HG03378 (cell line): Measurements from ENCODE around the gene RXRA.

Experiments
- ATAC-seq: cut with Tn5 transposase; IDR thresholded peaks from one replicate; pipeline ENCODE4 v1.9.1; 2021; ENCODE audit warnings: mild to moderate bottlenecking, moderate library complexity; ENCODE audit not compliant: unreplicated experiment

RXRA gene

DNA sequence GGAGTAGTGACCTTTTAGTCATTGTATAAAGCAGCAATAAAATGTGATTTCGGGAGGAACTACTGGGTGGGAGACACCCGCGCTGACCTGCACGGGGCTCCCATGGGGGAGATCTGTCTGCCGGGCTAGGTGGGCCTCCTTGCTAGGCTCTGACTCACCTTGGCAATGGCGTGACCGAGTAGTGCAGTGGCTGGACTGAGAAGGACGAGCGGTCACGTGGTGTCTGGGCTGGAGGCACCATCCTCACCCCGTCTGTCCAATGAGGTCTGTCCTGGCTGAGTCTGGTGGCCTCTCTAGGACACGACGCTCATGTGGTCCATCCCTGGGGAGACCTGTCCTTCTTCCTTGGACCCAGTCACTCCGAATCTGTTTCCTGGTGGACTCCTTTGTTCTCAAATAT lies 151.7 kb downstream of the RXRA start:
- ATAC-seq = no peak

DNA sequence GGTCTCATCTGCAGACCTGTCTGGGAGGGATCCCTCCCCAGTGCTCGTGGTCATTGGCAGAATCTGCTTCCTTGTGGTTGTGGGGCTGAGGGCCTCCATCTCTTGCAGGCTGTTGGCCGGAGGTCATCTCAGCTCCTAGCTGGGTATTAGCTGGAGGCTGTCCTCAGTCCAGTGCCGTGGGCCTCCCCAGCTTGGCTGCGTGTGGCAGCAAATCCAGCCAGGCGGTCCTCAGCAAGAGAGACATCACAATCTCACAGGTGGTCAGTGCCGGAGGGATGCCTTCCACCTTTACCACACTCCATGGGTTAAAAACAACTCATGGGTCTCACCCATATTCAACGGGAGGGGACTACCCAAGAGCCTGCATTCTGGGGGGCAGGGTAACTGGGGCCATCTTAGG lies 155.5 kb downstream of the RXRA start:
- ATAC-seq = no peak

DNA sequence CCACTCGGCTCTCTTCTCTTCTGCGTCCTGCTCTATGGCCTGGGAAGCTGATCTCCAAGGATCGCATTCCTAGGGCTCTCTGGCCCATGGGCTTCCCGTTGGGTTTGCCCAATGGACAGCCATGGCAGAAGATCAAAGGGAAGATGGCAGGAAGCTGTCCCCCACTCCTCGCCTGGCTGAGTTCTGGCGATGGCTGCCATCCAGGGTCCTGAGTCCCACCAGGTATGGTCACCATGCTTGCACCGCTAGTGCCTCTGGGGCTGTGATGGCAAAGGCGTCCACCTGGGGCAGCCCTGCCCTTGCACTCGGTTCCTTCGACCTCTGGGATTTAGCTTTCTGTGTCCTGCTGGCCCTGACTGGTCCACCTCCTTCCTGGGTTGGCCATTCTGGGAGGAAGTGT lies 156.0 kb downstream of the RXRA start:
- ATAC-seq = no peak

DNA sequence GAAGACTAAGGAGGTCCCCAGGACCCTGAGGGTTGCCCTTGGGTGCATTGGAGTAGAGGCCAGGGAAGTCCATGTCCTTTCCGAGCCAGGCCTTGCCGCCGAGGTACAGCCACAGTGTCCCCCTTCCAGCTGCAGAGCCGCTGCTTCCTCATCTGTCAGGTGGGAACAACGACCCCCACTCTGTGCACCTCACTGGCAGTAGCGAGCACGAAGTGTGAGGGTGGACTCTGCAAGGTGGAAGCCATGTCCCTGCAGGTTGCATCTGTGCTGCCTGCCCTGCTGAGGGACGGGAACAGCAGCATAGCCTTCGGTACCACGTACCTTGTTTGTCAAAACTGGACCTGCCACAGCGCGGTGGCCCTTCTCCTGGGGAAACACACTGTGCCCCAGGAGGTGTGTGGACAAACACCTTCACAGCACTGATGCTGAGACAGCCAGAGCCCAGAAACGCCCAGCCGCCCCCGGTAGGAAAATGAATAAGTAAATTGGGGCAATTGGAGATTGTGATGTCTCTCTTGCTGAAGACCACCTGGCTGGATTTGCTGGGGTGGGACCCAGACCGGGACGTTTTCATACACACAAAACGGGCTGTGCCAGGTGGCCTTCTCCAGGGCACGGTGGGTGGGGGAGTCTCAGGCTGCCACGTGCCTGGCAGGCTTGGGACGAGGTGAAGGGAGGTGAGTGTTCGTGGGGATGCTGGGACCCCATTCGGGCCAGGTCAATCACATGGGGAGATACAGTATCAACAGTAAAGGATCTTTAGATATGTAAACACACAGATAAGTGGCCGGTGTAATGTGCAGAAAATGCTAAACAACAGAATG lies 157.3 kb downstream of the RXRA start:
- ATAC-seq = no peak

DNA sequence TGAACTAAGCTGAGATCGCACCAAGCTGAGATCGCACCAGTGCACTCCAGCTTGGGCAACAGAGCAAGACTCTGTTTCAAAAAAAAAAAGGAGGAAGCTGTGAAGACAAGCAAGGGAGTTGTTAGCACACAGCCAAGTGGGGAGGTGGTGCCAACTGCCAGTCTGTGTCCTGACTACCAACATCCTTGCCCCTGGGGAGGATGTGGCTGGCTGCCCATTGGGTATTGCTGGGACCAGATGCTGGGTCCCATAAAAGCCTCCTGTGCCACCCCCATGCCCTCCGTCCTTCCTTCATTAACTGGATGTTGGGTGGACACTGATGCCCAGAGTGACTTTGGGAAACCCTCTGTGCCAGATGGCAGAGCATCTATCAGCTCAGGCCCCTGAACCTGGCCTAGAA lies 158.2 kb downstream of the RXRA start:
- no peak for ATAC-seq

DNA sequence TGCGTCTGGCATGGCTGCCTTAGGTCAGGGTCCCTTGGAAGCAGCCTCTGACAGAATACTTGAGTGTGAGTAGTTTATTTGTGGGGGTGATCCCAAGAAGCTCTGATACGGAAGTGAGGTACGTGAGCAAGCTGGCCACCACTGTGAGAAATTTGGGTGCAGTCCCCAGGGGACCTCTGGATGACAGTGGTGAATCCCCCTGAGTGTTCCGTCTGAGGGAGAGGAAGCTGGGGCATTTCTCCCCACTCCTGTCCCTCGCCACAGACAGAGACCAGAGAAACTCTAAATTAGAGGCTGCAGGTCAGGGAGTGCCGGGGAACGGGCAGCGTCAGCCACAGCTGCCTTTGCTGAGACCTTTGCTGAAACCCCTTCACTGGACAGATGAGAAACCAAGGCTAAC lies 159.4 kb downstream of the RXRA start:
- ATAC-seq = no peak

DNA sequence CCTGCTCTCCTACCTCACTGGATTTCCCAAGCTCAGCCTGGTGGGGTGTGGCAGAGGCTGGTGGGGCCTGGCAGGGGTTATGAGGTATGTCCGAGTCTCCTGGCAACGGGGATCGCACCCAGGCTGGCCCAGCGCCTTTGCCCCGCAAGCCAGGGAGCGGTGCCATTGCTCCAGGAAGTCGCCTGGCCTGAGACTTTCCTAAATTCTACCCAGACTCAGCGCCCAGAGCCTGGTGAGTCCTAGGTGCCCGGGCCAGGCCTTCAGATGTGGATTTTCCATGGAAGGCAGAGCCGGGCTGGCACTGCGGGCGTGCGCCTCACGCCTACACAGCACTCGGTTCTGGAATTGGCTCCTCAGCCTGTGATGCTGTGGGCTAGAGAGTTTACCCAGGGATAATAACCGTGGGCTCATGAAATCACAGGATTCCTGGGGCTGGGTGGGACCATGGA lies 159.9 kb downstream of the RXRA start:
- ATAC-seq = no peak

DNA sequence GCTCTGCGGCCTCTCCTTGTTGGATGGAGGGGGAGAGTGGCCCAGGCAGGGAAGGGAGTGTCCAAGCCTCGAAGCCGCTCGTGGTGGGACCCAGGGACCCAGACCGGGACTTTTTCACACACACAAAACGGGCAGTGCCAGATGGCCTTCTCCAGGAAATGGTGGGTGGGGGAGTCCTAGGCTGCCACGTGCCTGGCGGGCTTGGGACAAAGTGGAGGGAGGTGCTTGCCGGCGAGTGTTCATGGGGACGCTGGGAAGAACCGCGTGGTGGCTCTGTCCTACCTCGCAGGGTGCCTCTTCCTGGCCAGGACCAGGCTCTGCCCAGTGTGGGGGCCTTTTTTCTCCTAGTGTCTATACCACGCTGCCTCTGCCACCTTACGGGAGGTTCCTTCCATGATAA lies 160.3 kb downstream of the RXRA start:
- no peak for ATAC-seq
